GM21381 (cell line): ENCODE measurements around the gene RPS27L.
A peak's percentile ranks its signal among the peaks of the same experiment; 100 is the strongest.

ENCODE experiments used
- ATAC-seq: cut with Tn5 transposase; IDR thresholded peaks from one replicate; pipeline ENCODE4 v1.9.1; 2021; ENCODE audit warnings: mild to moderate bottlenecking, moderate library complexity; ENCODE audit not compliant: unreplicated experiment

Gene RPS27L

DNA sequence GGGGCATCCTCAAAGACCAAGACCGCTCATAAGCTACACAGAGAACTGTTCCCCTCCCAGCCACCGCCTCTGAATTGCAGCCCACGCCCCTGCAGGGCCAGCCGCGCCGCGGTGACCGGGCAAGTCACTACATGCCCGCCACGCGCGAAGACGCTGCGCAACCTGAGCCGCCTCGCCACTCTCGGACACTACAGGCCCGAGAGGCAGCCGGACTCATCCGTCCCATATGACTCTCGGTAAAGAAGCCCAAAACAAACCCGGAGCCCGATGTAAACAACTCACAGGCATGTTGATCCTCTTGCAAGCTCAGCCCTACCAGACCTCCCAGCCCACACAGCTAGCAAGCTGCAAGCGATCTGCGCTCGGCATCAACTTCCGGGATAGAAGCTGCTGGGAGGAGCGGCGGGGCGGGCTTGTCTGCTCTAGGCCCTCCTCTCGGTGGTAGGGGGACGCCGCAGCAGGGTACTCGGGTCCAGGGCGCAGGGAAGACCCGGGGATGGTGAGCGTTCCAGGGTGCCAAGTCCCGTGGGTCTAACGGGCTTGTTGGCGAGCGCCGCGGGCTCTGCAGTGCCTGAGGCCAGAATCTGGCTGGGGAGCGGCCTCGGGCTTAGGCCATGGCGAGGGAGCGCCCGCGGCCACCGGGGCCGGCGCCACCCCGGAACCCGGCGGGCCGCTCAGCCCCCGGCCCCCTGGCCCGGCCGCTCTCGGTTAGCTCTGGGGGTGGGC, at the start of gene RPS27L:
RPS27L (minus strand) TSS at position 360 of the 726 bp plus-strand sequence; CDS start at position 288, 72 bp downstream.
- peak; percentile 93 for ATAC-seq

DNA sequence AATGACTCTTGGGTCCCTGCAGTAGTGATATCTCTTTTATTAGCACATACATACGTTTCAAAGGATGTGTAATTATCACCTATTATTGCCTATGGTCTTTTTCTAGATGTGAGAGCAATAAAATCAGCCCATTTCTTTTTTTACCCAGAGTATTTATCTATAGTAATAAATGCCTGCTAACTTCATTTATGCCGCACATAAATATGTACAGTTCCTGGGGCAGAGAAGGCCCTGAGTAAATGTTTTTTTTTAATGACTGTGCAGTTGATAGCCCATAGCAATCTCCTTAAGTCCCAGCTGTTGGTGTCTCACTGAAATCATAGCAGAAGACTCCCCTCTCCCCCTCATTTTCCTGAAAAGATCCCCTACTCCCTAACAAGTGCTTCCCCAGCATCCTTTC, 48.8 kb upstream of the RPS27L start:
- ATAC-seq: no peak

DNA sequence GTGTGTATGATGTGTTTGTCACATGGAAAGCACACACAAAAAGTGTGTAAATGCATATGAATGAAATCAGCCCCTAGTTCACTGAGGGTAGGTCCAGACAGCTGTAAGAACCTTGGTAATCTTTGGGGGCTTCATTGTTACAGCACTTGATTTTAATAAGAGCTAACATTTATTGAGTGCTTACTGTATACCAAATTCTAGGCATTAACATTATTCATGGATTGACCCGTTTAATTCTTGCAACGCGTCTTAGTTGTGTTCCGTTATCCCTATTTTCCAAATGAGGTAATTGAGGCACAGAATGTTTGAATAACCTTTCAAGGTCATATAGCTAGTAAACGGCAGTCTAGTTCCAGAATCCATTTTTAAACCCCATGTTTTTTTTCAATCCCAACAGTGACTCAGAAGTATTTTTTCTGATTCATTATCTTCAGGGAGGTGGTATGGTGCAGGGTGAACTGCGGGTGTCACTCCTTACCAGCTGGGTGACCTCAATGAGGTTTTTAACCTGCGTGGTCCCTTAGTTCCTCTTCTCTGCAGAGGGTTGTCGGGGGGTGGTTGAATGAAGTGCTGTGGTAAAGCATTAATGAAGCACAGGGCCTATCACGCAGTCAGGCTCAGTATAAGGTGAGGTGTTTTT, 46.3 kb upstream of the RPS27L start:
- ATAC-seq: no peak

DNA sequence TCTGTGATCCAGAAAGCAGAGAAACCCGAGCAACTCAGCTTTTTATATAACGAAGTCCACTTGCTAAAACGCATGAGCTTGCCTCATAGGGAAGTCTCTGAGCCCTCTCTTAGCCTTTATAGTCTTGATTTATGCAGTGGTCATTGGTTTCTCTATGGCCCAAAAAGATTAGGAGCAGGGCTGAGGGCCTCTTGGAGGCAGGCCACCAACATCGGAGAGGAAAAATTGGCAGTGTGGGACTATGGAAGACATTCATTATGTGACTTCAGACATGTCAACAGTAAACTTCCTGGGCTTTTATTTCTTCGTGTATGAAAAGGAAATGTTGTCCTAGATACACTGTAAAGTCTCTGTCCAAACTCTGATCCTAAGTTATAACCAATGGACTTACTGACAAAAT, 45.6 kb upstream of the RPS27L start:
- no peak for ATAC-seq

DNA sequence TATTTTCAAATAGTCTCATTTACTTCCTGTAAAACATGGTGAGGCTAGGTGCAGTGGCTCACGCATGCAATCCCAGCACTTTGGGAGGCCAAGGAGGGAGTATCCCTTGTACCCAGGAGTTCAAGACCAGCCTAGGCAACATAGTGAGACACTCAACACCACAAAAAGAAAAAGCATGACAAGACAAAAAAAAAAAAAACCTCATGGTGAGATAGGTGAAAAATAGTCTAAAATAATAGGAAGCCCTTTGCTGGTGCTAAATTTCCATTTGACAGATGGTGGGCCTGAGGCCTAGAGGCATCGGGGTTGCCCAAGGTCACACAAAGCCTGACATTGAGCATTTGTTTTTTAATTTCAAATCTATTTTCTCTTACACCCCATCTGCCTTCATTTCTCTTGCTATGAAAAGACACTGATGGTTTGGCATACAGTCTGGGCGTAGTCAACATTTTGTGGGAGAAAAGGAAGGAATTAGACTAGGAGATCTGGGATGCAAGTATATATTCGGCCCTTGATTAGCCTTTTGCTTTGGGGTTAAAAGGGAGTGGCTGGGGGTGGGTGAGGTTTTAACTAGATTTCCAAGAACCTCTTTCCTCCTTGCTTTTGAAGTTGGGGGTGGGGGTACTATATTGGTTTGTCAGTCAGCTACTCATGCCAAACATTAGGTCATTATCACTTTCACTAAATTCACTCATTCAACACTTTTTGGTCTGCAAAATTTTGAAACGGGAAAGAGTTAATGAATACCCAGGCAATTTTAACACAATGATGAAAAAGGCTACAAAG, 43.4 kb upstream of the RPS27L start:
- ATAC-seq: no peak

DNA sequence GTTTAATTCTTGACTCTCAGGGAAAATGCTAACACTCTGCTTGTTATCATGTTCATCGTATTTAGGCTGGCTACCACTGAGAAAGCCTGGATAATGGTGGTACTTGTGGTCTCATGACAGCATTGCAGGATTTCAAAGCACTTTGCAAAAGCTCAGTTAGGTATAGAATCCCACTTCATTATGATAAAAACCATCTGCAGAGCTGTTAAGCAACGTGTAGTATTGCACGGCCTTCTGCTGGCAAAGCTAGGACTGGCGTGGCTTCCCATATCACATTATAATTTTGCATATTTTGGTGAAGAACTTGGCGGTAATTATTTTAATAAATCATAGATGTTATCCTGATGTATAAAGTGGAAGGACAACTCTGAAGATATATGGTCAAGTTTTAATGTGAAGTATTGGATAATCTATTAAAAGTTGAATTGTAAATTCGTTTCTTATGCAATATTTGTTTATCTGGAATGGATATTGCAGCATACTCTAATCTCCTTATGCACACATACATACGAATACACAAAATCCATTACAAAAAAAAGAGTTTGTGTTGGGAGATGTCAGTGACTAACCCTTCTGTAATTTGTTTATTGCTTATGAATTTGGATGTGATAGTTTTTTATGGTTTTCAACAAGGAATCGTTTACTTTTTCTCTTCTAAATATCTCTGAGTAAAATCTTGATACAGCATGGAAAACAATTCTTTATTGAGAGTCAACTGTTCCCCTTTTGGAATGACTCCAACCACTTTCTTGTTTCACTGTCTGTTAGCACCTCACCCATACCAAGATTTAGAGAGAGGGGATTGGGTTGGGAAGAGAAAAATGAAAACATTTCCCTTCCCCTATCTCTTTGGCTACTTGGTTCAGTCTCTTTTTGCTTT, 41.3 kb upstream of the RPS27L start:
- ATAC-seq: no peak

DNA sequence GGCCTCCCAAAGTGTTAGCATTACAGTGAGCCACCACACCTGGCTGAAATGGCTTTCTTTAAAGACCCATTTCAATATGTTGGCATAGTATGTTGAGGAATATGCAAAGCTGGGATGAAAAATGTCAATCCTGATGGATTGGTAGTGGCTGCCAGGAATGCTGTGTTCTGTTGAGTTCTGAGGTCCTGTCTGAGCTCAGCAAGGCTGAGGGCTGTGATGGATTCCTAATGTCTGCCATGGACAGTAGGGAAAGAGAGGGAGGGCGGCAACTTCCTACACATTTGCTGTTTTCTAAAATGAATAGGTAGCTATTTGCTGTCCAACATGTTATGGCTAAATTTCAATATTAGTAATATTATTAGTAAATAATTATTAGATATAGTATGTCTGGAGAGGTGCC, 40.3 kb upstream of the RPS27L start:
- no peak for ATAC-seq

DNA sequence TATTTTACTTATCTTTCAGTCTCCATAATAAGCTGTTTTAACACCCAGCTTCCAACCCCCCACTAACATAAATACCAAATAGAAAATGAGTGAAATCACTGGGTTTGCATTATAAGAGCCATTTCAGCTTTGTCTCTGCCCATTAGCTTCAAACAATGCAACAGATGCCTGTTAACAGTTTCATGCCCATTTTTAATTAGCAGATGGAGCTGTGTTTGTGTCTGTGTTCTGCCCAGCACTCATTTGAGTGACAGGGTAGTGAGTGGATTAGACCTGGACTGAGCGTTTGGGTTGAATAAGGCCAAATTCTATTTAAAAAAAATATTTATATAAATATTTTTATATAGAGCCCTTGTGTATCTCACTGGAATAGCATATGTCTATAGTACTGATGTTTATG, 39.6 kb upstream of the RPS27L start:
- no peak for ATAC-seq

DNA sequence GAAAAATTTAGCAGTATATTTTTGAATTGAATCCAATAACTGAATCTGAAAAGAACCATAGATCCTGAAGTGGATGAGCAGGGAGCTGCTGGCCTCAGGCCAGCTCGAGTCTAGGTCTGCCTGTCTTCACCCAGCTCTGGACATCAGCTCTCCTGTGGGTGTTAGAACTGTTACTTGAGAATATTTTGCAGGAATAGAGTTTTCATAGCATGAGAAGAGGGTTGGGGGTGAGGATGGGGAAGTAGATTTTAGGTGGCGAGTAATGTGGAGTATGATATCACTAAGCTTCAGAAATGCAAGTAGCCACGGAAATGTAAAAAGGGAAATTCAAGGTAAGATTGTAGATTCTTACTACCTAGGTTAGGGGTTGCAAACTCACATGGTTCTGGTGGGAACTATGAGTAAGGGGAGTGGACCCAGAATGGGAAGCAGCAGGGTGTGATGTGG, 38.3 kb upstream of the RPS27L start:
- no peak for ATAC-seq

DNA sequence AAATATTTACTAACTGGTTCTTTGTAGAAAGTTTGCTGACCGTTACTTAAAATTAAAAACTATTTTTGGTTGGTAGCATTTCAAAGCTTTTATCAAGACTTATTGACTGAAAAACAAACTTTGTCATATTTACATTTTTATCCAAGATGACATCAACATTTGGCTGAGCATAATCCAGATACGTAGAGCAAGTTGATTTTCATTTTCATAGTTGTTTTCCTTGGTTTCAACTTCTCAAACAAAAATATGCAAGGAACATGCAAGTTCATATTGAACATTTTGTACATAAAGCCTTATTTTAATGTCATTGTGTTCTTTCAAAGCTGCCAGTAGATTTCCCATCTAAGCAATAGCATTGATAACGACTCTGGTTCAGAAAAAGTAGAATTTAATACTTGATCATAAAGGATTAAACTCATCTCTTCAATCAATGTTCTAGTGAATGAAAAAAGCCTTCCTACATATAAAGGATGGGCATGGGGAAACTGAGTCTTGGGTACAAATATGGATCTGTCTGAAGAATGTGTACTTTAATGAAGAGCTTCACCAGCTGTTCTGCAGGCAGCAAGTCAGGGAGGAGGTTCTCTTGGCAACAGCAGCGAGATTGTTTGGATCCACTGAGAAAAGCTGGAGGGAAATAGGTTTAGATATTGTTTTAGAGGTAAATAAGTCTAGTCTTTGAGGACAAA, 37.7 kb upstream of the RPS27L start:
- no peak for ATAC-seq

DNA sequence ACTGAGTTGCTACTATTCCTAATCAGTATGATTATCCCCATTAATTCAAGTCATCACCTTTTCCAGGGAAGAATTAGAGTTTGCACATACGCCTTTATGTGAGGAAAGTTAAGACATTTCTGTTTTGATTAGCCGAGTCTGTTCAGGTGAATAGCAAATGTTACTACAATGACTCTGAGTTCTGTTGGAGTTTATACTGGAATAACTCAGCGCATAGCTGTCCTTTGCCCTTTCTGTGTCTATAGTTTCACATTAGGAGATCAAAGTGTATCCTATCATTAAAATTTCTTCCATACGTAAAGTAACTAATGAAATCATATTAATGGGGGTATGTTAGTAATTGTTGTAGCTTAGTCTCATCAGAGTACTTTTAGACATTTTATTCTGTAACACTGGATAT, 37.0 kb upstream of the RPS27L start:
- no peak for ATAC-seq

DNA sequence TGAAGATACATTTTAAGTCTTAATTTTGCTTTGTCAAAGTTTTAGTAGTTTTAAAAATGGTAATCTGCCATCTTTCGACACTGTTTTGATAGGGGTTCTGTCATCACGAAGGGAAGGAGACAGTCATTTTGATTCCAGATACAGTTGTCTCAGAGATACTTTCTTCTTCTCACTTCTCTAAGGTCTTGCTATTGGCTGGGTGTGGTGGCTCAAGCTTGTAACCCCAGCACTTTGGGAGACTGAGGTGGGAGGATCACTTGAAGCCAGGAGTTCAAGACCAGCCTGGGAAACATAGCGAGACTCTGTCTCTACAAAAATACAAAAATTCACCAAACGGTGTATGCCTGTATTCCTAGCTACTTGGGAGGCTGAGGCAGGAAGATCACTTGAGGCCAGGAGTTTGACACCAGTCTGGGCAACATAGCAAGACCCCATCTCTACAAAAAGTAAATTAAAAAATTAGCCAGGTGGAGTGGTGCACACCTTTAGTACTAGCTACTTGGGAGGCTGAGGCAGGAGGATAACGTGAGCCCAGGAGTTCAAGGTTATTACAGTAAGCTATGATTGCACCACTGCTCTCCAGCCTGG, 35.4 kb upstream of the RPS27L start:
- ATAC-seq: no peak

DNA sequence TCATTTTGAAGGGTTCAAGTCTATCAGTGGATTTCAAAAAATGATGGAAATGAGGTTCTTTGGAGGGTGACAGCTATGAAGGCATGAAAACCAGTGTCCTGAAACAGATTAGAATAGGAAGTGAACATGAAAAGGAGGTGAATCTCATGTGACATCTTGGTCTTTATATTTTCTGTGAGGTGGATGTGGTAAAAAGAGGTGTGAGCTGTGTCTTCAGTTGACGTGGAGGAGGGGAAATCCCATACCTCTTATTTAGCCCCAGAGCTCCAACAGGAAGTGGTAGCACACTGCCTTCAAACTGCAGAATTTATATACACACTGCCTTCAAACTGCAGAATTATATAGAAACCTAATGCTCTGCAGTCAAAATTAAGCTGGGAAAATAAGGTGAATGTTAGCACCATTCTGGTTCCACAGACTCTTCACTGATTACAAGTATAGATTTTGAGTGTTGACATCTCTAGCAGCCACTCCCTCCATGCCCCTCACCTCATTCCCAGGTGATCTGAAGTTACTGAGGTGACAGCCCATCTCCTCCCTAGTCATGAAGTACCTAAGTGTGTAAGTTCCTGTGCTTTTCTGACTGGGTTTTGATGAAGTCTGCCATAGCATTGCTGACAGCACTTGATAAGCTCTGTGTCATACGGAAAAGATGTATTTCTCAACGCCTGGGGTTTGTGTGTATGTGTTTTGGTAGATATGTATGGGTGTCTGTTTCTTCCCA, 34.8 kb upstream of the RPS27L start:
- peak; percentile 41 for ATAC-seq

DNA sequence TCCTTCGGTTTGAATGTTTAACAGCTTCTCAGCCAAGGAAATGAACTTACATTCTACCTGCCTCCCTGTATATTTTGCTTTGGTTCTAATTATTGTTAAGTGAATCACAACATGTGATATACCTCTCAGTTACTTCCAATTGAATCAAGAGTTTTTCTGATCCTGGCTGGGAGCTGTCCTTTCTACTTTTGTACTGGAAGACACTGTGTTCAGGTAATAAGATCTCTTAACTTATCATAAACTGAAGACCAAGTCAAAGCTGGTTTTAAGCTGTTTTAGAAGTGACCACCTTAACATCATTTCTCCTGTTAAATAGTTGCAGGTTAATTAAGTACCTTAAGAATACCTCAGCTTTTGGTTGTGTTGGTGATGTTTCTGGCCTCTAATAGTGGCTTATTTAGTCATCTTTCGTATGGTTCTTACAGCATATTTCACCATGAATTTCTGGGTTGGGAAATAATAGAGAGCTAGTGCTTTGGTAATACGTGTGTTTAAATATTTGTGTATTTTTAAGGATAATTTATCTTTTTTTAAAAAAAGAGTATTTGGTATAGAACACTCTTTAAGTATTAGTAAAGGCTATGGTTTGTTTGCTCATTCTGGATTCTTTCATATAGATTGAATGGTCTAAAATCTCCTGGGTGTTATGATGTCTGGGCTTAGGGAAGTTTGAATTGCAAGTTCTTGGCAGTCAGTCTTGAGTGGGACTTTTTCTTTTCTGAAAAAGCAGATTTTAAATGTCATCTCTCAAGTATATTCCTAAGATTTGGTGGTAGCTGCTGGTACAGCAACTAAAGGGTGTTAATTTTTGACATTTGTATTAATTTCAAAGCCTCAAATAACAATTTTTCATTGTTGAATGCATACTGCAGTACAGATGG, 33.7 kb upstream of the RPS27L start:
- ATAC-seq: no peak

DNA sequence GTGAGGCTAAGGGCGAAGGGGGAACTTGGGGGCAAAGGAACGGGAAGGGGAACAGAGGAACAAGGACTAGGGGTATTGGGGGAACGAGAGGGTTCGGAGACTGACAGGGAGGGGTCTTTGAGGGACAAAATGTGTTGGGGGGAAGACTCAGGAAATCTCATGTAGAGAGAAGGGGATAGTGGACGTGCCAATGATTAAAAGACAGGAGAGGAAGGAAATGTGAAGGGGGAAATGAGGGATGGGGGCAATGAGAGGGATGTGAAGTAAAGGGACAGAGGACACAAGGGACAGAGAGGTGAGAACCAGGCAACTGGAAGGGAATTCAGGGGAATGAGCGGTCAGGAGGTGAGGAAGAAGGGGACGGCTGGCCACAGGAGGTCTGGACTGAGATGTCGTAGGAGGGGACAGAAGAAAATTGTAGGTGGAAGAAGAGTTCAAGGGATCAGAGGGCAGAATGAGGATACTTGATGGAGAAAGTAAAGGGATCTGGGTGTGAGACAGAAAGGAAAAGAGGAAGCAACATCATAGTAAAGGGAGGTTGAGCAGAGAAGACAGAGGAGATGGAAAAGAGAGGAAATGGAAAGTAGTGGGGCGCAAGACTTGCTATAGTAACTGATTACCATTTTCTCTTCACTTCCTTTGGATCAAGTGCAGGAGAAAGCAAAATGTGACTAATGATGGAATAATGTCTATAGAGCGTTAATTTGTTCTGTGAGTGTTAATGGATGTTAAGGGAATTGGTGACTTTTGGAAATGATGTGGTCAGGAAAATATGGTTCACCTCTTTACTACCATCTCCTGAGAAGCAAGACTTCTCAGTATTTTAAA, 32.9 kb upstream of the RPS27L start:
- ATAC-seq: no peak

DNA sequence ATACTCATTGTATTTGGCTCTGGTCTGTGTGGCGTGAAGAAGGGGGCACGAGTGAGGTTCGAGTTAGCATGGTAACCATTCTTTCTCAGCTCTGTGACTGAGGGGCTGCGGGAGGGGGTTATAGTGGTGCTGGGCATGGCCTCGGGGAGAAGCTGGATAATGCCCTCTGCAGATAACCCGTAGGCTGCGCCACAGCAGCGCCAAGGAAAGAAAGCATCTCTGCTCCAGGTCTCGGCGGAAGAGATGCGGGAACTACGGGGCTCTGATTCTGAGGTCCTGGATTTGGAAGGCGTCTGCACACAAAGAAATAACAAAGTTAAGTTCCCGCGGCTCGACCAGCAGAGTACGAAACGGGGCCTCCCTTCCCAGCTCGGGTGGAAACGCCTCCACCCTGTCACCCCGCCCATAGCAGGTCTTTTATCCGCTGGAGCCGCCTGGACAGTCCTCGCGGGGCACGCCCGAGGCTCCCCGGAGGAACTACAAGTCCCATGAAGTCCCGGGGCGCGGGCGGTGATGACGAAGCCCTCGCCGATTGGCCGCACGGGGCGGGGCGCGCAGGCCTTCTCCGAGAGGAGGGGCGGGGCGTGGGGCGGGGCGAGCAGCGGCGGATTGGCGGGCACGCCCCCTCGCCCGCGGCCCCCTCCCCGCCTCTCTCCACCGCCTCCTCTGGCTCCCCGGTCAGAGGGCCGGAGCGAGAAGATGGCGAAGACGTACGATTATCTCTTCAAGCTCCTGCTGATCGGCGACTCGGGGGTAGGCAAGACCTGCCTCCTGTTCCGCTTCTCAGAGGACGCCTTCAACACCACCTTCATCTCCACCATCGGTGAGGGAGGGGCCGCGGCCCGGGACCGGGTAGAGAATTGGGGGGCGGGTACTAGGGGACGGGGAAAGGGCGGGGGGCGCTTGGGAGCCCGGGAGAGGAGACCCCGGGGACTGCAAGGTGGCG, 31.9 kb upstream of the RPS27L start, which contains the start of gene RAB8B:
RAB8B (plus strand) TSS at position 681 of the 946 bp plus-strand sequence; CDS start at position 700, 19 bp downstream.
- peak; percentile 77 for ATAC-seq
